GM19099 (cell line): ENCODE results near the gene ATP2B2.

Experiments
- POLR2A ChIP-seq: IDR thresholded peaks from 3 replicates; pipeline ENCODE4 v1.6.1; 2011; ENCODE audit warnings: low read depth; ENCODE audit not compliant: insufficient read length; ENCODE audit errors: extremely low read depth

The ATP2B2 gene

DNA sequence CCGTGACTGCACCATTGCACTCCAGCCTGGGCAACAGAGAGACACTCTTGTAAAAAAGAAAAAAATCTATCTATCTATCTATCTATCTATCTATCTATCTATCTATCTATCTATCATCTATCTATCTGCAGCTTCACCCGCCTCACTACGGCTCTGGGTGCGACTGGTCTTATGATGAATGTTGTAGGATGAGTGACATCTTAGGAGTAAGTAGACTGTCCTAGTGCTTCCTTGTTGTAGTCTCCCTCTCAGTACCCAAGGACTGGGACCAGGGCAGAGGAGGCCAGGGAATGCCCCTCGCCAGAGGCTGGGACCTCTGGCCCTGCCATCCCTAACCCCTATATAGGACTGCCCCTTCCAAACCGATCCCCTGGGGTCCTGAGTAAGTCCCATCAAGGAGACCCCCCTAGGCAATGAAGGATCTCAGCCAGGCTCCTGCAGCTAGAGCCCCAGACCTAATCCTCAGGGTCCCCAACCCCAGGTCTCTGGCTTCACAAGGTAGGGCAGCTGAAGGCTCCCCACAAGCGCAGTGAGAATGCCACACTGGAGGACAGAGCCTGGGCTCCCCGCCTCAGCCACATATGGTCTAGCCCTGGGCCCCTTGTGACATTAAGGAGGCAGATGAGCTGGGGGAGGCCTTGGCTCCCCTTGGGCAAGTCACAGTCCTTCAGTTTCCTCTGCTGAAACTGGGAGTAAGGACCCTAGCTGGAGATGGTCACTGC is 183.6 kb downstream of the ATP2B2 start:
- no peak for TF ChIP-seq POLR2A

DNA sequence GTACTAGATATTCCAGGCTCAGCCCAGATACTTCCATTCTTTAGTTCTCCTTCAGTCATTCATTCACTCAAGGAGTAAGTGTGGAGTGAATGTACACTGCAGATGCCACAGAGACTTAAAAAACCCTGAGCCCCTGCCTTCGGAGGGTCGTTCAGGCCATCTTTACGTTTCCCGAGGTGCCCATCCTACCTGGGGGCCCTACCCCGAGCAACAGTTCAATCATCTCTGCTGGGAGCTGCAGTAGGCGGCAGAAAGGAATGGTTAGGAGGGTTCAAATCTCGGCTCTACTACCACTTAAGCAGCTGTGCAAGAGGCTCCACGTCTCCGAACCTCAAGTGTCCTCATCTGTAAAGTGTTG is 185.1 kb downstream of the ATP2B2 start:
- no peak for TF ChIP-seq POLR2A

DNA sequence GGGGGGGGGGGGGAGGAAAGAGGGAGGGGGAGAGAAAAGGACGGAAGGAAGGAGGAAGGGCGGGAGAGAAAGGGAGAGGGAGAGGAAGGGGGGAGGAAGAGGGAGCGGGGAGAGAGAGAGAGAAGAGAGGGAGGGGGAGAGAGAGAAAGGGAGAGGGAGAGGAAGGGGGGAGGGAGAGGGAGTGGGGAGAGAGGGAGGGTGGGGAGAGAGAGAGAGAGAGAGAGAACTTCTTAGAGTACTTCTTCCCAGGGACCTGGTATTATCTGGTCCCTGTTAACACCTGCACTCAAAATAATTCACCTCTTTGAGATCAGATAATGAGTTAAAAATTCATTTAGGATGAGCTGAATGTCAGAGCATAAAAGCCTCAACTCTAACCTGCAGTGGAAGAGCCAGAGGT is 185.6 kb downstream of the ATP2B2 start:
- TF ChIP-seq POLR2A = no peak

DNA sequence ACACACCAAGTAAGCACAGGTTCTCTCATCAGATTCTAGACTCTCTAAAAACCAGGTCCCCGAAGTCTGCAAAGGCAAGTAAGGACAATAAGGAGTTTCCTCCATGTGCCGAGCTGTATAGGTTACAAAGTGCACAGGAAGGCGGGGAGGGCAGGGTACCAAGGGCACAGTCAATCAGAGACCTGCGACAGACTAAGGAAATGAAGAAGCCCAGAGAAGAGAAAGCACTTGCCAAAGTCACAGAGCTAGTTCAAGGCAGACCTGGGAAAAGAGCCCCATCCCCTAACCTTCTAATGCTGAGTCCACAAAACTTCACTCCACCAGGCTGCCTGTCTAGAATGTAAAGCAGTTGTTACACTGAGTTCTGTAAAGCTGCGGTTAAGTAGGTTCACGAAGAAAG is 186.1 kb downstream of the ATP2B2 start:
- TF ChIP-seq POLR2A = no peak

DNA sequence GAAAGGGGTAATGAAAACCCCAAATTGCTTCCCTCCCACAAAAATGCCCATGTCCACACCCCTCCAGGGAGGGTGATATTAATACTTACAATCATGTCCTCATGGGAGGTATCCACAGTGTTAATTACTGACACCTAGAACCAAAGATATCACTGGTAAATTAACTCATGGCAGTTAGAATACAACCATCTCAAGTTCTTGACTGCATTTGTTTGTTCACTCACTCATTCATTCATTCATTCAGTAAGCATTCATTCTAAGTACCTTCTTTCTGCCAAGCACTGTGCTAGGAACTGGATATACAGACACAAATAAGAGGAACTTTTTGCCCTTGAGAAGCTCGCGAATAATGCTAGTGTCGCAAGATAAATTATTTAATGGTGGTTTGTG is 187.4 kb downstream of the ATP2B2 start:
- no peak for TF ChIP-seq POLR2A

DNA sequence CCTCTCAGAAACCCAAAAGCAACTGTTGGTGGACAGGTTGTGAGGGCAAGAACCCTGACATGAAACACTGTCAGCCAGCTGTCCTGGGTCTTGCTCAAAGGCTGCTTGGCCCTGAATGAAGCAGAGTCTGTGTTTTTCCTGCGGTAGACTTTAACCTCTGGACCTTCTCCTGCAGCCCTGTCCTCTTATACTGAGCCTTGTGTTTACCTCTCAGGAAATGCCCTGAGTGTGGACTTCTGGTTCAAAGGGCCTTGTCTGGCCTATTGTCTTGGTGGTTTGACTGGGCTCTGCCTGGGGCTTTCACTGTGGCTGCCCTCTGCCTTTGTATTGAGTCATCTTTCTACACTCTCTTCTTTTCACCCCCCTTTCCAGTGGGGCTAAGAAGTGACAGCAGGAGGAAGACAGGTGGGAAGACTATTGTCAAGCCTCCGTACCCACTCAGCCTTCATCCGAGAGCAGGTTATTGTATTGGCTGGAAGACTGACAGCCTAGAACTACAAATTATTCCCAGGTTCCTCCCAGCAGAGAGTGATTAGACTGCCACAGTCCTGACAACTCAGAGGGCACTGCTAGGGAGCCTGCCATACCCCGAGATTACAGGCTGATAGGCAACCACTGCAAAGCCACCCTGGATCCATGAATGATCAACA is 187.9 kb downstream of the ATP2B2 start:
- TF ChIP-seq POLR2A = no peak

DNA sequence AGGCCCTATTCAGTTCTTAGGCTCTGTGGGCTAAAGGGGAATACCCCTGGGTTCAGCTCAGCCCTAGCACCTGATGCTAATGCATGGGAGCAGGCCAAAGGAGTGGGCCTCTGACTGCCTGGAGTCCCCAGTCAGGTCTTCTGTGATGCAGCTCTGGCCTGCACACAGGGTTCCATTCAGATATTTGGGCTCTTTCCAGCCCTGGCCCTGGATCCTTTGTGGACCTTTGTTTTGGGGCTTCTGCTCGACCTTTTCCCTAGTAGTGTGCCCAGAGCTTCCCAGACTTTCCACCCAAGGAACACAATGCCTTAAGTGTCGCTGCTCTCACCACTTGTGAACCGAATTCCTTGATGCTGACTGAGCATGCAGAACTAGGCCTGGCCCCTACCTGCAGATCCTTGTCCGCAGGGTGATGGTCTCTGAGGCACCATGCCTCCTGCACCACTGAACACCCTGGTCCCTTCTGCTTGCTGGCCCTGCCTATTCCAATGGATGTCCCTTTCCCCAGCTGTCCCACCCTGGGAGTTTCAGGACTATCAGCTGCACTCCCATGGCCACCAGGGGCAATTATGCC is 189.5 kb downstream of the ATP2B2 start:
- no peak for TF ChIP-seq POLR2A

DNA sequence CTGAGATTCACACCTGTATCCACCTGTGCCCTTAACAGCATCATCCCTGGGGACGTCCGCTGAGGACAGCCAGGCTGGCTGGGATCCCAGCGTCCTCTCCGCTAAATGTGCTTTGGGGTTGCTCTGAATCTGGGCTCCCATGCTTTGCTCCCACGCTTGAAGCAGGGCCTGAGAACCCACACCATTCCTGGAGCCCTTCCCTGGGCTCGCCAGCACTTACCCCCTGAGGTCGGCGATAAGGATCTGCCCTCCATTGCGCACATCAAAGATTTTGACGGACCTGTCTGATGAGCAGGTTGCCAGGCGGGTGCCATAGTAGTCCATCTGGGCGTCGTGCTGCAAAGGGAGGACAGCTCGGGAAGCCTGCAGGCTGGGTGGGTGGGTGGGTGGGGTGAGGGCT is 190.3 kb downstream of the ATP2B2 start:
- no peak for TF ChIP-seq POLR2A

DNA sequence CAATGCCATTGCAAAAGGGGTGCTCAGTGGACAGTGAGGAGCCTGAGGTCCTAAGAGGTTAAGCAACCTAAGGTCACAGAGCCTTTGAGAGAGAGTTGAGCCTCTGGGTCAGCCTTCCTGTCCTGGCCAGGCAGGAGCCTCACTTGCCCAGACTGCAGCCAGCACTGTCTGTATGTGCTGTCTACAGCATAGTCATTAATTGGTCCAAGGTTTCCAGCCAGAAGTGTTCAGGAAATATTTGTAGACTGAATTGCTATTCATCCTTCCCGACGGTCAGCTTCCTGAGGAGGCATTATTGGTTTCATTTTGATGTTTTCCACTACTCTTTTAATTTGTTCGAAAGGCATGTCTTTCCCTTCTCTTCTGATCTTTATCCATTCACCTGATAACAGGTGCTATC is 192.5 kb downstream of the ATP2B2 start:
- no peak for TF ChIP-seq POLR2A

DNA sequence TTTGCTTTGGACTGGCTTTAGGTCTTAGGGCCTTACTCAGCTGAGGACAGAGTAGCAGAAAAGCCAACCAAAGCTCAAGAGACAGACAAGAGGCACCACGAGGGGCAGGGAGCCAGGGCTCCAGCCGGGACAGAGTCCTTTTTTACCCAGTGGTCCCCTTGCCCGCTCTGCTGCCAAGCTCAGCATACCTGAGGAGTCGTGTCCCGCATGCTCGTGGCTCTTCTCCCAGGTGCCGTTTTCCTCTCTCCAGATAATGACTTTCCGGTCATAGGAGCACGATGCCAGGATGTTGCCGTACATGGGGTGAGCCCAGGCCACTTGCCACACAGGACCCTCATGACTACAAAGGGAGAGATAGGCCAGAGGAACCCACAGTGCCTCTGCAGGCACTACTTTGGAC is 193.0 kb downstream of the ATP2B2 start:
- TF ChIP-seq POLR2A = no peak

DNA sequence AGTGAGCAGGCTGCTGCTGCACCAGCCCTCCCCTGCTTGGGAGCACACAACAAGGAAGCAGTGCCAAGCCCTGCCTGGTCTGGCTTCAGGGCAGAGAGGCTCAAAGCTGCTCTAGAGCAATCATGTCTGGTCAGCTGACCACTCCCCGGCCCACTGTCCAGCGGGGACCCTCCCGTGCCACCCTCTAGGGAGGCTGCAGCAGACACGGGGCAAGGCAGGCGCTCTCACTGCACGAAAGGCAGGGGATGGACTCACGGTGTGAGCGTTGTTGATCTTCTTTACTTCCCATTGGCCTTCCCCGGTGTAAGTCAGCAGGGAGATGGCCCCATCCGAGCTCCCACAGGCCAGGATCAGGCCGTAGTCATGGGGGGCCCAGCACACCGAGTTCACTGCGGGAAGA is 193.7 kb downstream of the ATP2B2 start:
- no peak for TF ChIP-seq POLR2A

DNA sequence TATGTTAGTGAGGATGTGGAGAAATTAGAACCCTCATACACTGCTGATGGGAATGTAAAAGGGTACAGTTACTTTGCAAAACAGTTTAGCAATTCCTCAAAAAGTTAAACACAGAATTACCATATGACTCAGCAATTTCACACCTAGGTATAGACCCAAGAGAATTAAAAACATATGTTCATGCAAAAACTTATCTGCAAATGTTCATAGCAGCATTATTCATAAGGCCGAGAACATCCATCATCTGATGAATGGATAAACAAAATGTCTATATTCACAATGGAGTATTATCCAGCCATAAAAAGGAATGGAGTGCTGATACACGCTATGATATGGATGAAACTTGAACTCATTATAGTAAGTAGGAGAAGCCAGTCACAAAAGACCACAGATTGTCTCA is 194.8 kb downstream of the ATP2B2 start:
- TF ChIP-seq POLR2A = no peak

DNA sequence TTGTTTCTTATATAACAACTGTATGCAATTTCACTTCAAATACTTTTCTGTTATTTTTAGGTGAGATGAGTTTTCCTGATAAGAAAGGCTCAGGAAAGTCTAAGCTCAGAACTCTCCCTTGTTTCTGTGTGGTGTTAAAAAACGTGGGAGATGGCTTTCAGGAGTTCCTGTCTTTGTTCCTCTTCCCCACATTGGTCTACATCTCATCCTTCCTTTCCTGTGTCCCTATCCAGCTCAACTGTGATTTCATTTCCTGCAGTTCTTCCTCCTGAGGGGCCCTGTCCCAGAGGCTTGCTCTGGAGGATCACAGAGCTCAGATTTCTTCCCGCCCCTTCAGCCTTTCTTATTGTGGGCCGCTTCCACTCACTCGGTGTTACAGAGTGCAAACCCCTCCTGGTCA is 195.7 kb downstream of the ATP2B2 start:
- no peak for TF ChIP-seq POLR2A

DNA sequence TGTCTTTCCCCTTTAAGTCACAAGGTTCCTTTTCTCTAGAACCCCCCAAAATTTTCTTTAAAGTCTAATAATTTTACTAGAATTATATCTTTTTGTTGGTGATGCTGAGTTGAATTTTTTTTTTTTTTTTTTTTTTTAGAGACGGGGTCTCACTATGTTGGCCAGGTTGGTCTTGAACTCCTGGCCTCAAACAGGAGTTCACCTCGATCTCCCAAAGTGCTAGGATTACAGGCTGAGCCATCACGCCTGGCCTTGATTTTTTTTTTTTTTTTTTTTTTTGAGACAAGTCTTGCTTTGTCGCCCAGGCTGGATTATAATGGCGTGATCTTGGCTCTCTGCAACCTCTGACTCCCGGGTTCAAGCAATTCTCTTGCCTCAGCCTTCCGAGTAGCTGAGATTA is 196.7 kb downstream of the ATP2B2 start:
- TF ChIP-seq POLR2A = no peak

DNA sequence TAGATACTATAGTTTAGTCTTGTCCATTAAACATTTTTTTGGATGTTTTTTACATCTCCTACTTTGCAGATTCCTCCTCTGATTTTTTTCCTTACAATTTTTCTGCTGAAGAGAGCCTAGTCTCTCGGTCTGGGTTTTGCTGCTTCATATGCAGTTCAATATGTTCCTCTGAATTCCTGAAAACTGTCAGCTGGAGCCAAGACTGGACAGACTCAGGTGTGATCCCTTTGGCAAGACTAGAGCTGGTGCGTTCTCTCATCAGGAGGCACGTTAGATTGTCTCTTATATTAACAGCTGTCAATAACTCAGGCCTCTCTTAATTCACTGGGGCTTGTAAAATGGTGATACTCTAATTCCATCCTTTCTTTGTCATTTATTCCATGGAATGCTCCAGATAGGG is 199.2 kb downstream of the ATP2B2 start:
- TF ChIP-seq POLR2A = no peak

DNA sequence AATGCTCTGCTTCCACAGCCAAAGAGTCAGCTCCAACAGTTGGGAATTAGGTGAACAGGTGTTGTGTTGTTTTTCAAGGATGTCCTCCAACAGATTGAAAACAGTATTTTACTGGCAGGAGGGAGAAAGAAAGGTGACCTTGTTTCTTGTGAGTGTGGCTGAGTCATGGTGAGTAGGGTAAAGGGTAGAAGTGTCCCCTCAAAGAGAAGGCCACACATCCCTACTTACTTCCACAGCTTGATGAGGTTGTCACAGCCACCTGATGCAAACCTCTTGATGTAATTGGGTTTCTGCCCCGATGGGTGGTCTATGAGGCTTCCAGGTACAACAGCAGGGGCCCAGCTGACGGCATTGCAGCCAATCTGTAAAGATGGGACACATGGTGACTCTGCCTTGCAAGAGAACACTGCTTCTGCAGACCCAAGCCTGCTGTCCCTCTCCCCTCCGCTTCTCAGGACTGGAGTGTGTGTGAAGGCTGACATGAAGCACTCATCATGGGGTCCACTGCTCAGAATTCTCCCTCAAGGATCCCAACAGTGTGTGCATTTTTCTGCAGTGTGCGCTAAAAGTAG is 200.0 kb downstream of the ATP2B2 start:
- TF ChIP-seq POLR2A = no peak
